PC-9 (cell line): ENCODE measurements around the gene RAD21L1. TPM values are rescaled to one million over a fixed set of nuclear protein-coding genes. Genes with fewer than 3 reads are reported as not detected.

Experiments used
- BruUV-seq: library from RNA; stranded (reverse); fragments of 400-500 nt; replicated peaks from 2 replicates; lab custom pipeline; 2021; lab: Mats Ljungman, UMichigan
- CTCF ChIA-PET: fragments of 300-600 bp; sonication (Branson Sonifier 250); formaldehyde crosslinking; loops from one replicate; lab custom pipeline; 2022; ENCODE audit warnings: antibody characterized with exemption; lab: Charles Lee
- POLR2A ChIA-PET: fragments of 300-600 bp; sonication (Branson Sonifier 250); formaldehyde crosslinking; loops from one replicate; lab custom pipeline; 2022; ENCODE audit warnings: antibody characterized with exemption; ENCODE audit not compliant: unreplicated experiment; lab: Charles Lee
- DNase-seq, 2 experiments: peaks; one replicate each; pipeline versions ENCODE4 v3.0.0 to v3.0.0-alpha.2; 2015 to 2022; ENCODE audit warnings: mixed read lengths in 1 of 2
- H2AFZ ChIP-seq: fragments of 200-600 bp; sonication (generic); 2 replicates; pipeline ENCODE4 v1.8.1; 2017; ENCODE audit warnings: antibody characterized with exemption
- H3F3A ChIP-seq: fragments of 200-600 bp; sonication (generic); 2 replicates; pipeline ENCODE4 v1.8.1; 2017; ENCODE audit warnings: antibody characterized with exemption, mild to moderate bottlenecking, low read depth; ENCODE audit not compliant: insufficient read depth
- H3K27ac ChIP-seq: fragments of 200-600 bp; sonication (generic); 2 replicates; pipeline ENCODE4 v1.6.1; 2016; ENCODE audit warnings: mixed run types
- H3K27me3 ChIP-seq: fragments of 200-600 bp; sonication (generic); 2 replicates; pipeline ENCODE4 v1.6.1; 2016; ENCODE audit warnings: low read depth, mixed run types; ENCODE audit not compliant: insufficient read depth
- H3K36me3 ChIP-seq: fragments of 200-600 bp; sonication (generic); 2 replicates; pipeline ENCODE4 v1.6.1; 2016; ENCODE audit warnings: low read depth, mixed run types
- H3K4me1 ChIP-seq: fragments of 200-600 bp; sonication (generic); replicated peaks from 2 replicates; pipeline ENCODE4 v1.6.1; 2016; ENCODE audit warnings: mixed run types; ENCODE audit not compliant: insufficient read depth
- H3K4me2 ChIP-seq: fragments of 200-600 bp; sonication (generic); 2 replicates; pipeline ENCODE4 v1.6.1; 2017; ENCODE audit warnings: mixed run types
- H3K4me3 ChIP-seq: fragments of 200-600 bp; sonication (generic); 2 replicates; pipeline ENCODE4 v1.6.1; 2016; ENCODE audit warnings: mixed run types
- H3K79me2 ChIP-seq: fragments of 200-600 bp; sonication (generic); 2 replicates; pipeline ENCODE4 v1.6.1; 2017; ENCODE audit warnings: low read depth, mixed run types
- H3K9me2 ChIP-seq: fragments of 200-600 bp; sonication (generic); 2 replicates; pipeline ENCODE4 v1.8.1; 2017; ENCODE audit warnings: mild to moderate bottlenecking; ENCODE audit not compliant: insufficient read depth
- H3K9me3 ChIP-seq: fragments of 200-600 bp; sonication (generic); 2 replicates; pipeline ENCODE4 v1.8.1; 2016; ENCODE audit warnings: low read depth; ENCODE audit not compliant: insufficient read depth
- H4K20me1 ChIP-seq: fragments of 200-600 bp; sonication (generic); 2 replicates; pipeline ENCODE4 v1.8.1; 2017; ENCODE audit not compliant: insufficient read depth
- CTCF ChIP-seq: fragments of 200-600 bp; sonication (generic); conservative IDR thresholded peaks from 2 replicates; pipeline ENCODE4 v1.6.1; 2017; ENCODE audit warnings: mixed run types, antibody characterized with exemption, mild to moderate bottlenecking, moderate library complexity
- EZH2 ChIP-seq: fragments of 200-600 bp; sonication (generic); IDR thresholded peaks from 2 replicates; pipeline ENCODE4 v1.8.0; 2017; ENCODE audit warnings: antibody characterized with exemption, low read depth
- intact Hi-C: fragments of 100-400 bp; cut with micrococcal nuclease; formaldehyde crosslinking; loops from one replicate; pipeline ENCODE4 v1.10.0; 2022; ENCODE audit not compliant: unreplicated experiment
- total RNA-seq: library from RNA; stranded (reverse); gene quantifications from 2 replicates; pipeline ENCODE4 v1.2.3, GENCODE V29; 2021

Gene RAD21L1
- total RNA-seq, 1 experiment from 2014 or later, result not detected

GRCh38 chr20:1293641-1294379 lies 68.0 kb downstream of the RAD21L1 start:
- Histone ChIP-seq H3K4me1 (no peaks in the 10 kb centered on the region), H3K36me3 (no peaks in the 10 kb centered on the region)

GRCh38 chr20:1294497-1294896 lies 68.7 kb downstream of the RAD21L1 start:
- H3K9me2 ChIP-seq, result no peaks in the 10 kb centered on the region
- intact Hi-C loops, result no loop called here
- no TSS peak for BruUV-seq
- H3K4me3 ChIP-seq, result no peak overlapping the region
- H3K27ac ChIP-seq, result no peak overlapping the region
- POLR2A ChIA-PET, result no interaction called here
- TF ChIP-seq EZH2 (no peak), CTCF (no peak)
- CTCF ChIA-PET, result no interaction called here
- no peaks in the 10 kb centered on the region for H3K27me3 ChIP-seq
- H2AFZ ChIP-seq, result no peak overlapping the region
- no peaks in the 10 kb centered on the region for H3K79me2 ChIP-seq
- H4K20me1 ChIP-seq, result no peaks in the 10 kb centered on the region; the same call in 1 of the 2 replicates
- no peaks in the 10 kb centered on the region for H3K4me1 ChIP-seq
- H3F3A ChIP-seq, result no peaks in the 10 kb centered on the region
- no peak for DNase-seq
- H3K9me3 ChIP-seq, result no peaks in the 10 kb centered on the region
- no peak overlapping the region for H3K4me2 ChIP-seq
- H3K36me3 ChIP-seq, result no peaks in the 10 kb centered on the region

More at GRCh38 chr20:1293641-1294379, 68.0 kb downstream of the RAD21L1 start:
- intact Hi-C loops, result no loop called here
- Histone ChIP-seq H3K4me2 (no peak overlapping the region), H3K9me2 (no peaks in the 10 kb centered on the region), H2AFZ (no peak overlapping the region), H3F3A (no peaks in the 10 kb centered on the region), H3K9me3 (no peaks in the 10 kb centered on the region), H3K27ac (no peak overlapping the region), H3K27me3 (no peaks in the 10 kb centered on the region), H3K4me3 (no peak overlapping the region), H4K20me1 (no peaks in the 10 kb centered on the region; the same call in 1 of the 2 replicates), H3K79me2 (no peaks in the 10 kb centered on the region)
- ChIA-PET POLR2A (no interaction called here), CTCF (no interaction called here)
- TF ChIP-seq CTCF (no peak), EZH2 (no peak)
- DNase-seq, result no peak
- BruUV-seq, result no TSS peak

- no peaks in the 10 kb centered on the region for H3K9me2 ChIP-seq
- no peak overlapping the region for H3K27ac ChIP-seq
- intact Hi-C loops, result no loop called here
- no peaks in the 10 kb centered on the region for H3K27me3 ChIP-seq
- CTCF ChIA-PET, result no interaction called here
- no peak overlapping the region for H3K4me3 ChIP-seq
- peaks cover 1% of the 10 kb centered on the region for H3K4me1 ChIP-seq
- no peaks in the 10 kb centered on the region for H4K20me1 ChIP-seq
- no peak overlapping the region for H3K4me2 ChIP-seq
- no peaks in the 10 kb centered on the region for H3K79me2 ChIP-seq
- TF ChIP-seq CTCF, result no peak
- TF ChIP-seq EZH2, result no peak
- BruUV-seq, result no TSS peak
- H3K9me3 ChIP-seq, result no peaks in the 10 kb centered on the region
- no peak for DNase-seq
- no peaks in the 10 kb centered on the region for H3F3A ChIP-seq
- no peak overlapping the region for H2AFZ ChIP-seq
- no peaks in the 10 kb centered on the region for H3K36me3 ChIP-seq
- POLR2A ChIA-PET, result no interaction called here
Observed at GRCh38 chr20:1295276-1295930, 69.6 kb downstream of the RAD21L1 start.
